PFSK-1 (cell line): Measurements from ENCODE around the gene SNRPB. TPM values are rescaled to one million over a fixed set of nuclear protein-coding genes. Genes with fewer than 3 reads are reported as not detected.

ENCODE experiments used
- FOXP2 ChIP-seq: optimal IDR thresholded peaks from 2 replicates; pipeline ENCODE3; 2011; ENCODE audit warnings: borderline replicate concordance, control low read depth, inconsistent platforms; ENCODE audit not compliant: insufficient read depth; ENCODE audit errors: extremely low read length, extremely low read depth
- POLR2AphosphoS5 ChIP-seq: IDR thresholded peaks from 2 replicates; pipeline ENCODE4 v1.6.1; 2012; ENCODE audit warnings: low read depth, mild to moderate bottlenecking, control low read depth, low read length, moderate library complexity
- REST ChIP-seq, 2 experiments: IDR thresholded peaks; 2 replicates each; pipeline versions ENCODE4 v1.6.1 to v1.8.0; 2011 to 2012; ENCODE audit warnings: low read depth in 2 of 2, low read length in 2 of 2, control low read depth in 1 of 2, inconsistent platforms in 1 of 2, mild to moderate bottlenecking in 1 of 2, moderate library complexity in 1 of 2; ENCODE audit not compliant: insufficient read depth in 1 of 2
- SIN3A ChIP-seq: IDR thresholded peaks from 2 replicates; pipeline ENCODE4 v1.6.1; 2012; ENCODE audit warnings: mild to moderate bottlenecking, low read length, moderate library complexity, borderline replicate concordance; ENCODE audit not compliant: insufficient read depth
- TAF1 ChIP-seq: IDR thresholded peaks from 2 replicates; pipeline ENCODE4 v1.6.1; 2012; ENCODE audit warnings: low read length, control low read depth, borderline replicate concordance; ENCODE audit not compliant: insufficient read depth
- polyA plus RNA-seq: library from polyadenylated mRNA; unstranded; fragments of >200 nt; gene quantifications from one replicate; pipeline ENCODE4 v1.2.1, GENCODE V29; 2012; ENCODE audit warnings: low read depth, missing spikeins; ENCODE audit not compliant: insufficient read length

SNRPB gene
- 370 TPM for polyA plus RNA-seq

GRCh38 chr20:2470423-2471193 lies at the start of gene SNRPB:
Gene SNRPB, minus strand, starts transcription at chr20:2470789. Its CDS starts 99 bp downstream, at chr20:2470690.
- peak; percentile 98 for TF ChIP-seq POLR2AphosphoS5
- TF ChIP-seq REST (IDR thresholded peaks at IDR 0.05; ENCODE audit: insufficient read depth in 1 of 2, low read depth in 2 of 2, low read length in 2 of 2) = peak; percentile 51 to 66; a peak in 2 of 4 replicates
- no peak for TF ChIP-seq FOXP2
- peak; percentile 99 for TF ChIP-seq TAF1
- TF ChIP-seq SIN3A = 0 out of 2 replicates have a peak, but pooled peaks have one; percentile 34

DNA sequence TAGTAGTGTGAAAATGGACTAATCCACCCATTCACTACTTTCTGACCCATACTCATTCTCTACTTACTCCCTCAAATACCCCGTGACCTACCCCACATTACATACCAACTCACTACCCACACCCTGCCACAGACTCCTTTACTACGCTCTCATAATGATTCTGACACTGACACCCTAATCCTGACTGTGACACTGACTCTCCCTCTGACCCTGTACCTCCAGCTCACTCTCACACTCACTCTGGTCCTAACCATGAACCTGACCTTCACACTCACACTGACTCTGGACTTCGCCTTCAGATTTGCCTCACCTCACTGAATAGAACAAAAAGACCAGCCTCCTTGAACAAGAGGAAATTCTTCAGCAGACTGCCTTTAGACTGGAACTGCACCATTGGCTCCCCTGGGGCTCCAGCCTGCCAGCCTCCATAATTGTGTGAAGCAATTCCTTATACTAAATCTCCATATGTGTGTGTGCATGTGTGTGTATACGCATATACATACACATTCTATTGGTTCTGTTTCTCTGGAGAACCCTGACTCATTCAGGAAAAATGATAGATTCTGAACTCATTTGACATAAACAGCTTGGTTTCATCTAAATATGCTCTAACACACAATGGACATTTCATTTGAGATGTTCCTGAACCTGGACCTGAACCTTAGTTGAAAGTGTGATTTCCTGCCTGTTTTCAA lies 48.7 kb upstream of the SNRPB start:
- TF ChIP-seq SIN3A = no peak
- no peak for TF ChIP-seq REST (IDR thresholded peaks at IDR 0.05; ENCODE audit: insufficient read depth in 1 of 2, low read depth in 2 of 2, low read length in 2 of 2)

DNA sequence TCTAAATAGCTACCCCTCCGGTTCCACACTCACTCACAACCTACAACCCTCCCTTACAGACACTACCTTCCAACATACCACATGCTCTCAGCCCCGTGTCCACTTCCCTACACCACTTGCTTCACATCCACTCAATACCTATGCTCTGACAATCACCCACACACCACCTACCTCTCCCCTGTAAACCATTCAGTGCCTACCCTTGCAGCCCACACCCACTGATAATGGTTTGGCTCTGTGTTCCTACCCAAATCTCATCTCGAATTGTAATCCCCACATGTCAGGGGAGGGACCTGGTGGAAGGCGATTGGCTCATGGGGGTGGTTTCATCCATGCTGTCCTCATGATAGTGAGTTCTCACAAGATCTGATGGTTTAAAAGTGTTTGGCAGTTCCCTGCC lies 48.0 kb upstream of the SNRPB start:
- TF ChIP-seq SIN3A (no peak), FOXP2 (no peak), POLR2AphosphoS5 (no peak), REST (IDR thresholded peaks at IDR 0.05; ENCODE audit: insufficient read depth in 1 of 2, low read depth in 2 of 2, low read length in 2 of 2) (no peak), TAF1 (no peak)

DNA sequence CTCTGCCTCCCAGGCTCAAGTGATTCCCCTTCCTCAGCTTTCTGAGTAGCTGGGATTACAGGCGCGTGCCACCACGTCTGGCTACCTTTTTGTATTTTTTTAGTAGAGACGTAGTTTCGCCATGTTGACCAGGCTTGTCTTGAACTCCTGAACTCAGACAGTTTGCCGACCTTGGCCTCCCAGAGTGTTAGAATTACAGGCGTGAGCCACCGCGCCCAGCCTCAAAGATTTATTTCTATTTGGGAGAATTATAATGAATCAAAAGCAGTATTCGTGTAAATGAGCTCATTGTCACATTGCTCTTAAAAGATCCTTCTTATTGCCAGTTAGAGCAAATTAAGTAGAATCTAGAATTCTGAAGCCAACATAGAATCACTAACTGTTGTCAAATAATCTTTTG lies 47.5 kb upstream of the SNRPB start:
- TF ChIP-seq TAF1 (no peak), POLR2AphosphoS5 (no peak)

DNA sequence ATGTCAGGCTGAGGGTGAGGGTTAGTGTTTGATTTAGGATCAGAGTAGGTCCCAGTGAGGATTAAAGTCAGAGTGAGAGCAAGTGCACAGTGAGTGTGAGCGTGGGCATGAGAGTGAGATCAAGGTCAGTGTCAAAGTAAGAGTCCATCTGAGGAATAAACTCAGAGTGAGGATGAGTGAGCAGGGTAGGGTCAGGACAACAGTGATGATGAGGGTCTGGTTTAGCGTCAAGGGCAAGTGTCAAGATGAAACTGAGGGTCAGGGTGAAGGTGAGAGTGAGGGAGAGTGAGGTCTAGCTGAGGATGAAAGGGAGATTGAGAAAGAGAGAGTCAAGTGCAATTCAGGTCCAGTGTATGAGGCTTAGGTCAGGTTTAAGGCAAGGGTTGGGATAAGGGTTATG lies 45.8 kb upstream of the SNRPB start:
- TF ChIP-seq SIN3A (no peak), POLR2AphosphoS5 (no peak), REST (IDR thresholded peaks at IDR 0.05; ENCODE audit: insufficient read depth in 1 of 2, low read depth in 2 of 2, low read length in 2 of 2) (no peak), FOXP2 (no peak), TAF1 (no peak)
